Naive thymus-derived CD4-positive, alpha-beta T cell (primary cell): ENCODE data around the gene NEDD4L. TPM values are rescaled to one million over a fixed set of nuclear protein-coding genes. Genes with fewer than 3 reads are reported as not detected.

Experiments used
- ATAC-seq: fragments of 150-1000 bp; cut with Tn5 transposase; 2 replicates; pipeline ENCODE4 v1.10.0; 2021; ENCODE audit warnings: mild to moderate bottlenecking, moderate library complexity
- CTCF ChIA-PET: fragments of 350-600 bp; sonication (Branson Sonifier 250); formaldehyde crosslinking; loops from one replicate; lab custom pipeline; 2021; ENCODE audit warnings: antibody characterized with exemption; lab: Charles Lee
- POLR2A ChIA-PET: fragments of 350-600 bp; sonication (Branson Sonifier 250); formaldehyde crosslinking; loops from one replicate; lab custom pipeline; 2021; ENCODE audit warnings: antibody characterized with exemption, inconsistent platforms; lab: Charles Lee
- DNase-seq, 9 donors: peaks; one replicate each; pipeline versions ENCODE4 v3.0.0 to v3.0.0-alpha.2; 2020 to 2022; ENCODE audit warnings: mixed read lengths in 1 of 9
- H3K27ac ChIP-seq: one replicate; pipeline ENCODE4 v1.7.0; 2013; ENCODE audit warnings: mild to moderate bottlenecking, low read depth, low read length, moderate library complexity
- H3K27me3 ChIP-seq, 2 donors: one replicate each; pipeline ENCODE4 v1.7.0; 2013; ENCODE audit warnings: low read length in 2 of 2, mild to moderate bottlenecking in 2 of 2, moderate library complexity in 2 of 2; ENCODE audit not compliant: control insufficient read depth in 2 of 2, insufficient read depth in 2 of 2
- H3K36me3 ChIP-seq, 3 experiments: 1 replicate in 2 of 3; 2 replicates in 1 of 3; pipeline ENCODE4 v1.7.0; 2013; ENCODE audit warnings: low read length in 3 of 3, mild to moderate bottlenecking in 3 of 3, moderate library complexity in 1 of 3; ENCODE audit not compliant: insufficient read depth in 3 of 3, control insufficient read depth in 2 of 3
- H3K4me1 ChIP-seq, 2 donors: one replicate each; pipeline ENCODE4 v1.7.0; 2013; ENCODE audit warnings: low read length in 2 of 2, mild to moderate bottlenecking in 2 of 2, moderate library complexity in 1 of 2; ENCODE audit not compliant: control insufficient read depth in 2 of 2, insufficient read depth in 2 of 2
- H3K4me3 ChIP-seq: 2 replicates; pipeline ENCODE4 v1.7.0; 2013; ENCODE audit warnings: mild to moderate bottlenecking, low read length
- H3K9me3 ChIP-seq, 3 experiments: 1 replicate in 2 of 3; 2 replicates in 1 of 3; pipeline ENCODE4 v1.7.0; 2013; ENCODE audit warnings: low read length in 3 of 3; ENCODE audit not compliant: control insufficient read depth in 2 of 3
- H3K27ac Mint-ChIP-seq, 9 donors: one replicate each; pipeline ENCODE4 v1.8.0; 2020 to 2022; ENCODE audit warnings: mixed read lengths in 9 of 9, mild to moderate bottlenecking in 8 of 9, moderate library complexity in 5 of 9, inconsistent platforms in 2 of 9
- H3K27me3 Mint-ChIP-seq, 5 donors: one replicate each; pipeline ENCODE4 v1.8.0; 2021 to 2022; ENCODE audit warnings: mixed read lengths in 5 of 5, mild to moderate bottlenecking in 1 of 5
- H3K36me3 Mint-ChIP-seq, 5 donors: one replicate each; pipeline ENCODE4 v1.8.0; 2020 to 2022; ENCODE audit warnings: mixed read lengths in 5 of 5, mild to moderate bottlenecking in 3 of 5, inconsistent platforms in 1 of 5
- H3K4me1 Mint-ChIP-seq, 7 donors: one replicate each; pipeline ENCODE4 v1.8.0; 2020 to 2022; ENCODE audit warnings: mixed read lengths in 7 of 7, mild to moderate bottlenecking in 3 of 7, inconsistent platforms in 1 of 7
- H3K4me3 Mint-ChIP-seq, 10 donors: one replicate each; pipeline ENCODE4 v1.8.0; 2020 to 2022; ENCODE audit warnings: mild to moderate bottlenecking in 10 of 10, mixed read lengths in 10 of 10, moderate library complexity in 6 of 10, inconsistent platforms in 2 of 10
- H3K9me3 Mint-ChIP-seq, 11 donors: one replicate each; pipeline ENCODE4 v1.8.0; 2020 to 2022; ENCODE audit warnings: mixed read lengths in 11 of 11, mild to moderate bottlenecking in 4 of 11, inconsistent platforms in 1 of 11, moderate library complexity in 1 of 11
- intact Hi-C, 2 donors: fragments of 100-400 bp; cut with micrococcal nuclease; formaldehyde crosslinking; loops; one replicate each; pipeline ENCODE4 v1.15.1; 2023
- polyA plus RNA-seq, 2 donors: library from polyadenylated mRNA; unstranded; fragments of 300-500 nt; fragmentation: Illumina TruSeq; gene quantifications; one replicate each; pipeline ENCODE4 v1.2.3, GENCODE V29; 2021
- total RNA-seq, 6 experiments: library from RNA in 5 of 6; stranded (reverse) in 5 of 6; gene quantifications; 1 replicate in 5 of 6; 2 replicates in 1 of 6; pipeline ENCODE4 v1.2.3 and lab custom pipeline; 2021 to 2026

The NEDD4L gene
- total and polyA plus RNA-seq, 7 experiments from 2014 or later = 1.1 to 10.3 (median 4.2) TPM

DNA sequence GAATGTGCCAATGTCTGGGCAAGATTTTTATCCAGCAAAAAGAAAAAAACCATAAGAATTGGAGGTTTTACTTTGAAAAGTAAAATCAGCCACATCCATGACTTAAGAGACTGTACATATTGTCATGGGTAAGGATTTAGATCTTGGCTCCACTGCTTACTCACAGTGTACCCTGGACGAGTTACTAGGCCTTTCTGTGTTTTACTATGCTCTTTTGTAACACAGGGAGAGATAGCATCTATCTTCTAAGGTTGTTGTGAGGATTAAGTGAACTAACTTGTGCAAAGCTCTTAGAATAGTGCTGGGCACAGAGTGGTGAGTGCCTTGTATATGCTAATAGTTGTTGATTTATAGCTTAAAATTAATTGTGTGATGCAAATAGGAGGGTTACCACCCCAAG lies 255.9 kb downstream of the NEDD4L start:
- Mint-ChIP-seq H3K4me1 (peaks cover 8 to 24% (median 18%) of the 10 kb centered on the region in 7 donors), H3K9me3 (peaks cover 0 to 3% (median 0%) of the 10 kb centered on the region in 11 donors), H3K4me3 (no peak overlapping the region), H3K27me3 (peaks cover 0 to 33% (median 0%) of the 10 kb centered on the region in 5 donors), H3K27ac (no peak overlapping the region), H3K36me3 (no peaks in the 10 kb centered on the region)
- DNase-seq (no peak), ATAC-seq (no peak)
- Histone ChIP-seq H3K9me3 (no peaks in the 10 kb centered on the region), H3K27ac (no peak overlapping the region), H3K4me3 (no peak overlapping the region), H3K4me1 (peaks cover 0 to 19% of the 10 kb centered on the region in 2 donors), H3K27me3 (no peaks in the 10 kb centered on the region), H3K36me3 (no peaks in the 10 kb centered on the region)
- POLR2A ChIA-PET = interaction anchor here (0.6 to 0.9 kb wide), 3 partner anchors 11 to 623 kb away, joined by 3 to 4 read pairs (median 3); no protein-coding TSS in a partner anchor
- intact Hi-C loops = loop anchor here in 1 of 2 donors (5.0 kb wide), 1 partner anchor 192 kb away; no protein-coding TSS in a partner anchor
- CTCF ChIA-PET = interaction anchor here (0.7 to 1.5 kb wide), 4 partner anchors 14 to 119 kb away, joined by 3 to 6 read pairs (median 4); no protein-coding TSS in a partner anchor

DNA sequence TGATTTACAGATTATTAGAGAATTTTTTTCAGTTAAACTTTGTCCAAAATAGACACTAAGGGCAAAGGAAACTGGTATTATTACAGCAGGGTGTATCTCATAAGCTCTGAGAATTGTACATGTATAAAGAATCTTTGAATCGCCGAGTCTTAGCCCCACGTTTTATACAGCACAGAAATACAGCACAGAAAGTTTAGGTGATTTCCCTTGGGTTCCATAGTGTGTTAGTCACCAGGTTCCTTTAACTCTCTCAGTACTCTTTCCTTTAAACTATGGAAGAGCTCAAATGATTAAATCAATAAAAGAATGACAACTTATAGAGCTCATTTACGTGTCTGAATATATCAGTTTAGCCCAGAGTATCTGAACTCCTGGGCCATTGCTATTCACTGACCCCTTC lies 256.8 kb downstream of the NEDD4L start:
- peaks cover 0 to 31% (median 0%) of the 10 kb centered on the region in 5 donors for H3K27me3 Mint-ChIP-seq
- peaks cover 8 to 24% (median 18%) of the 10 kb centered on the region in 7 donors for H3K4me1 Mint-ChIP-seq
- H3K36me3 Mint-ChIP-seq = peaks cover 0 to 1% (median 0%) of the 10 kb centered on the region in 5 donors
- ATAC-seq (no peak), DNase-seq (no peak)
- no peaks in the 10 kb centered on the region for H3K36me3 ChIP-seq
- no peaks in the 10 kb centered on the region for H3K27me3 ChIP-seq
- peaks cover 0 to 10% (median 2%) of the 10 kb centered on the region in 11 donors for H3K9me3 Mint-ChIP-seq
- no peak overlapping the region for H3K27ac ChIP-seq
- no peak overlapping the region for H3K4me3 ChIP-seq
- no peak overlapping the region for H3K27ac Mint-ChIP-seq
- H3K4me1 ChIP-seq = peaks cover 0 to 19% of the 10 kb centered on the region in 2 donors
- no peak overlapping the region for H3K4me3 Mint-ChIP-seq
- ChIA-PET CTCF (interaction anchor here (1.0 to 3.9 kb wide), 5 partner anchors 21 to 463 kb away, joined by 3 to 18 read pairs (median 4); no protein-coding TSS in a partner anchor), POLR2A (interaction anchor here (0.6 to 0.9 kb wide), 2 partner anchors 10 to 311 kb away, joined by 3 to 4 read pairs; no protein-coding TSS in a partner anchor)
- intact Hi-C loops = loop anchor here in 1 of 2 donors (5.0 kb wide), 1 partner anchor 191 kb away; no protein-coding TSS in a partner anchor
- H3K9me3 ChIP-seq = no peaks in the 10 kb centered on the region

DNA sequence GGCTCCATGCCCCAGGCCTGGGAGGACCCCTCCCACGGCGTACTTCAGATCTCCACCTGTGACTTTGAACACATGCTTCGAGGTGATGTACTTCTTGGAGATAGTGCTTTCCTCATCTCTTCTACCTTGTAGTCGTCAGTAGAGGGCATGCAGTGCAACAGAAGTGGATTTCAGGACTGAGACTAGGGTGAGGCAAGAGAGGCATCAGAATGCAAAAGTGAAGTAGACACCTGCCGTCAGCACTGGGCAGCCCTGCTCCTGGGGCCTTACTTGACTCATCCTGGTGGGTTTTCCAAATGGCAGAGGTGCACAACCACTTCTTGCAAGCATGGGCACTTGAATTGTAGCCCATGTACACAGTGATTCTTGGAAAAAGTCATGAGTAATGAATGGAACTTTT lies 258.8 kb downstream of the NEDD4L start:
- no peaks in the 10 kb centered on the region for H3K27me3 ChIP-seq
- H3K4me3 Mint-ChIP-seq = peak overlapping the region in 7 of 10 donors; percentile 59 to 77 (median 66)
- ATAC-seq (peak; percentile 54), DNase-seq (peak in 4 of 9 donors; percentile 21 to 30 (median 28))
- intact Hi-C loops = loop anchor here (1.0 to 5.0 kb wide), 4 partner anchors 8 to 189 kb away; no protein-coding TSS in a partner anchor
- H3K36me3 Mint-ChIP-seq = peaks cover 0 to 4% (median 0%) of the 10 kb centered on the region in 5 donors
- no peak overlapping the region for H3K4me3 ChIP-seq
- H3K27ac ChIP-seq = no peak overlapping the region
- H3K4me1 ChIP-seq = peaks cover 0 to 19% of the 10 kb centered on the region in 2 donors
- no peaks in the 10 kb centered on the region for H3K9me3 ChIP-seq
- peak overlapping the region in 5 of 9 donors; percentile 12 to 76 (median 70) for H3K27ac Mint-ChIP-seq
- H3K36me3 ChIP-seq = no peaks in the 10 kb centered on the region
- H3K9me3 Mint-ChIP-seq = peaks cover 0 to 16% (median 3%) of the 10 kb centered on the region in 11 donors
- CTCF ChIA-PET = interaction anchor here (0.9 to 3.9 kb wide), 5 partner anchors 9 to 24 kb away, joined by 3 to 18 read pairs (median 3); no protein-coding TSS in a partner anchor
- peaks cover 0 to 34% (median 0%) of the 10 kb centered on the region in 5 donors for H3K27me3 Mint-ChIP-seq
- POLR2A ChIA-PET = no interaction called here
- H3K4me1 Mint-ChIP-seq = peaks cover 8 to 30% (median 20%) of the 10 kb centered on the region in 7 donors

GRCh38 chr18:58303363-58303762 lies 259.3 kb downstream of the NEDD4L start:
- intact Hi-C loops = loop anchor here (1.0 to 5.0 kb wide), 4 partner anchors 8 to 189 kb away; no protein-coding TSS in a partner anchor
- Mint-ChIP-seq H3K4me1 (peaks cover 8 to 31% (median 22%) of the 10 kb centered on the region in 7 donors), H3K4me3 (peak overlapping the region; percentile 23 to 77 (median 64)), H3K9me3 (peaks cover 0 to 16% (median 3%) of the 10 kb centered on the region in 11 donors), H3K27ac (peak overlapping the region; percentile 12 to 84 (median 70)), H3K36me3 (peaks cover 0 to 4% (median 0%) of the 10 kb centered on the region in 5 donors), H3K27me3 (peaks cover 0 to 33% (median 0%) of the 10 kb centered on the region in 5 donors)
- Histone ChIP-seq H3K27me3 (no peaks in the 10 kb centered on the region), H3K27ac (no peak overlapping the region), H3K4me1 (peaks cover 0 to 23% of the 10 kb centered on the region in 2 donors), H3K9me3 (no peaks in the 10 kb centered on the region), H3K4me3 (no peak overlapping the region), H3K36me3 (no peaks in the 10 kb centered on the region)
- DNase-seq = peak in 6 of 9 donors; percentile 21 to 48 (median 30)
- peak; percentile 80 for ATAC-seq
- POLR2A ChIA-PET = no interaction called here
- CTCF ChIA-PET = interaction anchor here (0.9 to 3.9 kb wide), 5 partner anchors 8 to 20 kb away, joined by 3 to 18 read pairs (median 4); no protein-coding TSS in a partner anchor

DNA sequence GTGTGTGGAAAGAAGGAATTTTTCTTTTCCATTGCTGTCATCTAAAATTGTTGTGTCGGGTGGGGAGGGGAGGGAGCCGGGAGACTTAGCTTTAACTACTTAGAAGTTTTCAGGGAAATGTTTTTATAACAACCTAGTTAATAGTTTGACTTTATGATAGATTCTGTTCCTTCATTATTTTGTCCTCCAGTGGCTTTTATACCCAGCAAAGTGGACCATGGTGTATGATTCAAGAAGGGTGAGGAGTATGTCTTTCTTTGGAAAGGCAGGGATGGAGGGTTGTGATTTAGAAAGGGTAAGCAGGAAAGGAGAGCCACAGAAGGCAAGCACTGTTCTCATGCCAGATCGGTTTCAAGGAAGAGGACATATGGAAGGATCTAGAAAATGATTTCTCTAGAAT lies 261.8 kb downstream of the NEDD4L start:
- intact Hi-C loops = no loop called here
- Histone ChIP-seq H3K4me3 (no peak overlapping the region), H3K4me1 (peaks cover 0 to 47% of the 10 kb centered on the region in 2 donors), H3K9me3 (no peaks in the 10 kb centered on the region), H3K27ac (no peak overlapping the region), H3K27me3 (no peaks in the 10 kb centered on the region), H3K36me3 (no peaks in the 10 kb centered on the region)
- Mint-ChIP-seq H3K27ac (peak overlapping the region in 1 of 9 donors; percentile 29), H3K27me3 (peaks cover 0 to 34% (median 0%) of the 10 kb centered on the region in 5 donors), H3K4me1 (peaks cover 19 to 55% (median 46%) of the 10 kb centered on the region in 7 donors), H3K4me3 (no peak overlapping the region), H3K36me3 (peaks cover 0 to 4% (median 0%) of the 10 kb centered on the region in 5 donors), H3K9me3 (peaks cover 0 to 16% (median 3%) of the 10 kb centered on the region in 11 donors)
- POLR2A ChIA-PET = interaction anchor here (1.0 kb wide), 1 partner anchor 11 kb away, joined by 3 read pairs; no protein-coding TSS in a partner anchor
- ATAC-seq = no peak
- CTCF ChIA-PET = interaction anchor here (0.9 kb wide), 1 partner anchor 16 kb away, joined by 3 read pairs; no protein-coding TSS in a partner anchor
- DNase-seq = no peak

- Histone ChIP-seq H3K4me3 (no peak overlapping the region), H3K27ac (no peak overlapping the region), H3K4me1 (peaks cover 0 to 63% of the 10 kb centered on the region in 2 donors), H3K27me3 (no peaks in the 10 kb centered on the region), H3K9me3 (no peaks in the 10 kb centered on the region), H3K36me3 (no peaks in the 10 kb centered on the region)
- Mint-ChIP-seq H3K27me3 (peaks cover 0 to 36% (median 0%) of the 10 kb centered on the region in 5 donors), H3K9me3 (peaks cover 0 to 16% (median 3%) of the 10 kb centered on the region in 11 donors), H3K4me1 (peaks cover 20 to 70% (median 62%) of the 10 kb centered on the region in 7 donors), H3K27ac (peak overlapping the region in 3 of 9 donors; percentile 14 to 67 (median 32)), H3K4me3 (no peak overlapping the region), H3K36me3 (peaks cover 0 to 4% (median 0%) of the 10 kb centered on the region in 5 donors)
- ATAC-seq (no peak), DNase-seq (no peak)
- intact Hi-C loops = no loop called here
- ChIA-PET POLR2A (no interaction called here), CTCF (interaction anchor here (1.1 to 1.6 kb wide), 2 partner anchors 10 to 14 kb away, joined by 3 to 4 read pairs; no protein-coding TSS in a partner anchor)
Observed at GRCh38 chr18:58307441-58307840, 263.4 kb downstream of the NEDD4L start.
